AG09319 (cell line): ENCODE data around the gene GRK2.

ENCODE experiments used
- DNase-seq: peaks from one replicate; pipeline ENCODE4 v3.0.0-alpha.2; 2010; ENCODE audit warnings: low read depth; ENCODE audit errors: extremely low read depth
- CTCF ChIP-seq: IDR thresholded peaks from 2 replicates; pipeline ENCODE4 v1.5.1; 2011; ENCODE audit warnings: low read depth, mild to moderate bottlenecking, inconsistent platforms, low read length, moderate library complexity

GRK2 gene

GRCh38 chr11:67309661-67310061 is 43.4 kb downstream of the GRK2 start:
- no peak for TF ChIP-seq CTCF
- no peak for DNase-seq

- DNase-seq = no peak
- no peak for TF ChIP-seq CTCF
Measured at GRCh38 chr11:67310246-67311050, 44.2 kb downstream of the GRK2 start.

GRCh38 chr11:67311051-67311555 is 44.8 kb downstream of the GRK2 start:
- TF ChIP-seq CTCF = no peak
- DNase-seq = no peak

GRCh38 chr11:67311556-67312082 is 45.3 kb downstream of the GRK2 start:
- TF ChIP-seq CTCF = no peak
- DNase-seq = no peak

- TF ChIP-seq CTCF = no peak
- no peak for DNase-seq
Measured at GRCh38 chr11:67312187-67313021, 46.1 kb downstream of the GRK2 start.

- TF ChIP-seq CTCF = no peak
- DNase-seq = no peak
Measured at GRCh38 chr11:67313125-67313890, 47.0 kb downstream of the GRK2 start.
